NCI-H69 (cell line): ENCODE results near the gene UBR1.
"Not testable (repeated sequence)": the region's sequence is repeated elsewhere in the genome, so short reads cannot be mapped to it uniquely, and the experiment has no call there.

Experiments
- DNase-seq: peaks from one replicate; lab custom pipeline; 2025; lab: John Stamatoyannopoulos, UW

UBR1 gene

GRCh38 chr15:42911058-42911592 lies 194.7 kb downstream of the UBR1 start:
- DNase-seq, result no peak

GRCh38 chr15:42908538-42908937 lies 197.3 kb downstream of the UBR1 start:
- DNase-seq, result no peak

GRCh38 chr15:42903388-42904324 lies 202.2 kb downstream of the UBR1 start:
- DNase-seq, result no peak

GRCh38 chr15:42893911-42894310 lies 211.9 kb downstream of the UBR1 start:
- not testable (repeated sequence) for DNase-seq
